ENCODE data around the gene ARID1B.

- TF ChIP-seq CBX3 (IDR thresholded peaks at IDR 0.05; ENCODE audit: borderline replicate concordance in 1 of 2, low read length in 2 of 2) (no peak), SP2 (IDR thresholded peaks at IDR 0.05; ENCODE audit: extremely low read depth, low read depth, low read length, poor library complexity, severe bottlenecking) (no peak), FOXP1 (CRISPR knock-in tag; IDR thresholded peaks at IDR 0.05) (no peak), POLR3A (IDR thresholded peaks at IDR 0.05; ENCODE audit: borderline replicate concordance, extremely low read depth, insufficient read depth, insufficient read length) (no peak), CHD4 (IDR thresholded peaks at IDR 0.05; ENCODE audit: insufficient read depth, insufficient replicate concordance, low read depth, low read length, poor library complexity, severe bottlenecking) (no peak), CTCF (IDR thresholded peaks at IDR 0.05 in 2 of 3, conservative IDR thresholded peaks at IDR 0.05 in 1 of 3; ENCODE audit: insufficient read depth in 2 of 3, low read depth in 1 of 3, low read length in 3 of 3) (0 out of 6 replicates have a peak, but pooled peaks of 1 of the 3 experiments have one; percentile 13), SRF (CRISPR knock-in tag; IDR thresholded peaks at IDR 0.05) (no peak), CHCHD3 (CRISPR knock-in tag; IDR thresholded peaks at IDR 0.05) (no peak), MAX (CRISPR knock-in tag; IDR thresholded peaks at IDR 0.05) (no peak), ADNP (tag; IDR thresholded peaks at IDR 0.05) (no peak), EP300 (IDR thresholded peaks at IDR 0.05; ENCODE audit: low read length) (no peak), EZH2 (IDR thresholded peaks at IDR 0.05; ENCODE audit: borderline replicate concordance, low read depth, low read length) (no peak), ELF4 (CRISPR knock-in tag; IDR thresholded peaks at IDR 0.05) (no peak)
- TF ChIP-seq, protein P1, sequence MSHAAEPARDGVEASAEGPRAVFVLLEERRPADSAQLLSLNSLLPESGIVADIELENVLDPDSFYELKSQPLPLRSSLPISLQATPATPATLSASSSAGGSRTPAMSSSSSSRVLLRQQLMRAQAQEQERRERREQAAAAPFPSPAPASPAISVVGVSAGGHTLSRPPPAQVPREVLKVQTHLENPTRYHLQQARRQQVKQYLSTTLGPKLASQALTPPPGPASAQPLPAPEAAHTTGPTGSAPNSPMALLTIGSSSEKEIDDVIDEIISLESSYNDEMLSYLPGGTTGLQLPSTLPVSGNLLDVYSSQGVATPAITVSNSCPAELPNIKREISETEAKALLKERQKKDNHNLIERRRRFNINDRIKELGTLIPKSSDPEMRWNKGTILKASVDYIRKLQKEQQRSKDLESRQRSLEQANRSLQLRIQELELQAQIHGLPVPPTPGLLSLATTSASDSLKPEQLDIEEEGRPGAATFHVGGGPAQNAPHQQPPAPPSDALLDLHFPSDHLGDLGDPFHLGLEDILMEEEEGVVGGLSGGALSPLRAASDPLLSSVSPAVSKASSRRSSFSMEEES (CRISPR knock-in tag; IDR thresholded peaks at IDR 0.05), result no peak
Observed at GRCh38 chr6:157219201-157220200, 442.3 kb downstream of the ARID1B start.
